Natural killer cell (primary cell): ENCODE results near the gene BCL11B. TPM values are rescaled to one million over a fixed set of nuclear protein-coding genes. Genes with fewer than 3 reads are reported as not detected.

Experiments used
- ATAC-seq, 3 donors: fragments of 150-1000 bp in 2 of 3; fragments of 200-7000 bp in 1 of 3; cut with Tn5 transposase; 1 replicate in 1 of 3; 2 replicates in 2 of 3; pipeline ENCODE4 v1.10.0; 2021; ENCODE audit warnings: mild to moderate bottlenecking in 2 of 3, moderate library complexity in 2 of 3
- DNase-seq, 2 donors: peaks; one replicate each; pipeline versions ENCODE4 v3.0.0 to v3.0.0-alpha.2; 2013 to 2021; ENCODE audit warnings: mixed read lengths in 1 of 2
- H3K27ac ChIP-seq: one replicate; pipeline ENCODE4 v1.5.1; 2013; ENCODE audit warnings: mild to moderate bottlenecking, low read length
- H3K27me3 ChIP-seq: one replicate; pipeline ENCODE4 v1.6.1; 2013; ENCODE audit warnings: low read length; ENCODE audit not compliant: control insufficient read depth, insufficient read depth
- H3K36me3 ChIP-seq: one replicate; pipeline ENCODE4 v1.6.1; 2013; ENCODE audit warnings: low read length; ENCODE audit not compliant: control insufficient read depth, insufficient read depth
- H3K4me1 ChIP-seq: one replicate; pipeline ENCODE4 v1.6.1; 2013; ENCODE audit warnings: low read length; ENCODE audit not compliant: control insufficient read depth, insufficient read depth
- H3K4me3 ChIP-seq: one replicate; pipeline ENCODE4 v1.5.1; 2013; ENCODE audit warnings: low read length
- H3K9me3 ChIP-seq: one replicate; pipeline ENCODE4 v1.6.1; 2013; ENCODE audit warnings: low read length; ENCODE audit not compliant: control insufficient read depth, insufficient read depth
- H3K27ac Mint-ChIP-seq, 2 donors: one replicate each; pipeline ENCODE4 v1.8.0; 2022; ENCODE audit warnings: mild to moderate bottlenecking in 2 of 2, mixed read lengths in 2 of 2, moderate library complexity in 1 of 2
- H3K27me3 Mint-ChIP-seq, 2 donors: one replicate each; pipeline ENCODE4 v1.8.0; 2022; ENCODE audit warnings: low read depth in 2 of 2, mixed read lengths in 2 of 2
- H3K36me3 Mint-ChIP-seq: one replicate; pipeline ENCODE4 v1.8.0; 2022; ENCODE audit warnings: mixed read lengths
- H3K4me1 Mint-ChIP-seq, 2 donors: one replicate each; pipeline ENCODE4 v1.8.0; 2022; ENCODE audit warnings: mixed read lengths in 2 of 2
- H3K4me3 Mint-ChIP-seq: one replicate; pipeline ENCODE4 v1.8.0; 2022; ENCODE audit warnings: mild to moderate bottlenecking, moderate library complexity, mixed read lengths
- H3K9me3 Mint-ChIP-seq, 2 donors: one replicate each; pipeline ENCODE4 v1.8.0; 2022; ENCODE audit warnings: mixed read lengths in 2 of 2
- WGBS: methylation state at CpG from one replicate; pipeline ENCODE4 v1.1.7; 2013; ENCODE audit warnings: missing lambda C conversion rate; ENCODE audit not compliant: insufficient coverage; 5-methylcytosine and 5-hydroxymethylcytosine counted together
- intact Hi-C: fragments of 100-400 bp; cut with micrococcal nuclease; formaldehyde crosslinking; loops from one replicate; pipeline ENCODE4 v1.14.2; 2022
- total RNA-seq, 4 donors: library from RNA; stranded (reverse); fragments of 120-200 nt in 1 of 4; gene quantifications; one replicate each; pipeline versions ENCODE4 v1.2.3 to v1.2.4, GENCODE V29; 2013 to 2022
- TF ChIP-seq, protein P1 (sequence below): fragments of 200-600 bp; IDR thresholded peaks from one replicate; pipeline ENCODE4 v1.8.0; 2022; ENCODE audit warnings: antibody characterized with exemption

BCL11B gene
- total RNA-seq, 3 donors from 2014 or later (not counting 1 experiment from before 2014, with no cell fraction given): 43.5 to 61.5 (median 56.2) TPM

DNA sequence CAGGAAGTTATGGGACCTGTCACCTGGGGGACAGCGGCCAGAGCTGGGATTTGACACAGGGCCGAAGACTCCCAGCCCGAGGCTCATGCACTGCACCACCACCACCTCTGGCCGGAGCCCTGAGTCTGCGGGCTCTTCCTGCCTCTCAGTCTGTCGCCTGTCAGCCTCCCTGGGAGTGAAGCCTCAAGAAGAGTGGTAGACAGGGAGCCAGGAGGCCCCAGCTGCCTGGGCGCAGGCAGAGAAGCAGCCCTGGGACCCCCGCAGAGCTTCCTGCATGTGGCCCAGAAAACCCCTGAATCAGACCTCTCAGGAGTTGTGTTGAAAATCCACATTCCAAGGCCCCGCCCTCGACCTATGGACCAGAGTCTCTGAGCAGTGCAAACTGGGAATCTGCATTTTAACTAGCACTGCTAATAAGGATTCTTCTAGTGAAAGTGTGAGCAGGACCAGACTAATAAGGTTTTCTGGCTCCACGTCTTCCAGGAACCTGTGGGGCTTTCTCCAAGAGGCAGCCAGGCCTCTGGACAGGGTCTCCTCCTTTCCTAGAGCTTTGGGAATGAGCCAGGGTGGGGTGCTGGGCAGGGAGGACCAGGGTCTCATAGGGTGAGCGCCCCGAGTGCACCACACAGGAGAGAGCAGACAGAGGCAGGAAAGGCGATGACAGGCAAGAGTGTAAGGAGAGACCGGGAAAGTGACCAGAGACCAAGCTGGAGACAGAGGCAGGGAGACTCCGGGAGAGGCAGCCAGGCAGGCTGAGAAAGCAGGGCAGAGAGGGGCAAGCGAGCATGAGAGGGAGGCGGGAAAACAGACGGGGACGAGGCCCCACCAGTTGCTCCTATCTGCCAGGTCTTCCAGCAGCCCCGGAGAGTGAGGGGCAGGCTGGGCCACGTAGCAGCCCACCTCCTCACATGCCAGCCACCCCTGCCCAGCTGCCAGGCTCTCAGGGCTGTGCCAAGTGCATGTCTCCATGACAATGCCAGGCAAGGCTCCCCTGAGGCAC is 112.4 kb downstream of the BCL11B start:
- intact Hi-C loops: no loop called here
- no peak overlapping the region for H3K4me3 ChIP-seq
- no peaks in the 10 kb centered on the region for H3K9me3 ChIP-seq
- H3K36me3 ChIP-seq: no peaks in the 10 kb centered on the region
- no peak overlapping the region for H3K27ac ChIP-seq
- DNase-seq (no peak), ATAC-seq (no peak)
- no peaks in the 10 kb centered on the region for H3K9me3 Mint-ChIP-seq
- H3K27me3 ChIP-seq: no peaks in the 10 kb centered on the region
- H3K27me3 Mint-ChIP-seq: peaks cover 0 to 4% of the 10 kb centered on the region in 2 donors
- 86% methylated on average over 22 of the region's 22 CpGs for WGBS
- no peaks in the 10 kb centered on the region for H3K36me3 Mint-ChIP-seq
- peaks cover 7 to 17% of the 10 kb centered on the region in 2 donors for H3K4me1 Mint-ChIP-seq
- no peak overlapping the region for H3K27ac Mint-ChIP-seq
- no peaks in the 10 kb centered on the region for H3K4me1 ChIP-seq
- H3K4me3 Mint-ChIP-seq: no peak overlapping the region
- TF ChIP-seq, protein P1, sequence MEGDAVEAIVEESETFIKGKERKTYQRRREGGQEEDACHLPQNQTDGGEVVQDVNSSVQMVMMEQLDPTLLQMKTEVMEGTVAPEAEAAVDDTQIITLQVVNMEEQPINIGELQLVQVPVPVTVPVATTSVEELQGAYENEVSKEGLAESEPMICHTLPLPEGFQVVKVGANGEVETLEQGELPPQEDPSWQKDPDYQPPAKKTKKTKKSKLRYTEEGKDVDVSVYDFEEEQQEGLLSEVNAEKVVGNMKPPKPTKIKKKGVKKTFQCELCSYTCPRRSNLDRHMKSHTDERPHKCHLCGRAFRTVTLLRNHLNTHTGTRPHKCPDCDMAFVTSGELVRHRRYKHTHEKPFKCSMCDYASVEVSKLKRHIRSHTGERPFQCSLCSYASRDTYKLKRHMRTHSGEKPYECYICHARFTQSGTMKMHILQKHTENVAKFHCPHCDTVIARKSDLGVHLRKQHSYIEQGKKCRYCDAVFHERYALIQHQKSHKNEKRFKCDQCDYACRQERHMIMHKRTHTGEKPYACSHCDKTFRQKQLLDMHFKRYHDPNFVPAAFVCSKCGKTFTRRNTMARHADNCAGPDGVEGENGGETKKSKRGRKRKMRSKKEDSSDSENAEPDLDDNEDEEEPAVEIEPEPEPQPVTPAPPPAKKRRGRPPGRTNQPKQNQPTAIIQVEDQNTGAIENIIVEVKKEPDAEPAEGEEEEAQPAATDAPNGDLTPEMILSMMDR: no peak

DNA sequence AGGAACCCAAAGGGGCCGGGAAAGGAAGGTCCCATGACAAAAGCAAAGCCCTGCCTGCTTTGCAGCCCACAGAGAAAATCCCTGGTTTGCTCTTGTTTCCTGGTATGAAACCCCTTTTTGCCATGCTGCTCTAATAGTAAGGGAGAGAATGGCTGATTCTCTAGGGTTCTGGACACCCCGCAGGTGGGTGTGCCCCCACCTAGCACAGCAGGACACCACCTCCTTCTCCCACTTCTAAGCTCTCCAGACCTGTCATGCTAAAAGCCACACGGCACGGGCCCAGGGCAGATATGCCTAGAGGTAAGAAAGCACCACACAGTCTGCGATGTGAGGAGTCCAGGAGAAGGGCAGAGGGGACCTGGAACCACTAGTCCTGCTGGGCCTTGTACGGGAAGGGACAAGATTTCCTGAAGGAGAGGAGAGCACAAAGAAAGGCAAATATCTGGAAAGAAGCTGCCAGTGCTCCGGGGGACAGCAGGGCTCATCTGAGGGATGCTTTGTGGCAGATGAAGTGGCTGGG is 113.3 kb downstream of the BCL11B start:
- no peaks in the 10 kb centered on the region for H3K27me3 ChIP-seq
- no peak overlapping the region for H3K27ac Mint-ChIP-seq
- H3K4me3 Mint-ChIP-seq: no peak overlapping the region
- TF ChIP-seq, protein P1: no peak
- WGBS: 89% methylated on average over 7 of the region's 7 CpGs
- no peak overlapping the region for H3K27ac ChIP-seq
- H3K9me3 ChIP-seq: no peaks in the 10 kb centered on the region
- intact Hi-C loops: no loop called here
- H3K4me3 ChIP-seq: no peak overlapping the region
- H3K36me3 ChIP-seq: no peaks in the 10 kb centered on the region
- no peaks in the 10 kb centered on the region for H3K9me3 Mint-ChIP-seq
- peaks cover 7 to 17% of the 10 kb centered on the region in 2 donors for H3K4me1 Mint-ChIP-seq
- no peaks in the 10 kb centered on the region for H3K4me1 ChIP-seq
- no peaks in the 10 kb centered on the region for H3K36me3 Mint-ChIP-seq
- H3K27me3 Mint-ChIP-seq: peaks cover 0 to 4% of the 10 kb centered on the region in 2 donors
- DNase-seq (no peak), ATAC-seq (no peak)

DNA sequence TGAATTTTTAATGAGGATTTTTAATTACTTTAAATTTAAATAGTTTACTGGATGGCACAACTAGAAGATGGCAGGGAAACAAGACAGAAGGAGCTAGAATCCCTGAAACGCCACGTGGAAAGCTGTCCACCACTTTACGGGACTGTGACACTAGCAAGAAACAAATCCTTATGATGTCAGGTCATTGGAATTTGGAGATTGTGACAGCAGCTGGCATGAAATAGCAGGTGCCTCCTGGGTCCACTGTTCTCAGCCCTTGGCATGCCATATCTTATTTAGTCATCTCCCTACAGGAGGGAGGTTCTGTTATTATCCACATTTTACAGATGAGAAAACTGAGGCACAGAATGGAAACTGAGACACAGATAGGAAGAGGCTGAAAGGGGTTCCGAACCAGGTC is 113.8 kb downstream of the BCL11B start:
- no peak for DNase-seq
- TF ChIP-seq, protein P1: no peak
- Histone ChIP-seq H3K4me3 (no peak overlapping the region), H3K4me1 (no peaks in the 10 kb centered on the region), H3K9me3 (no peaks in the 10 kb centered on the region), H3K36me3 (no peaks in the 10 kb centered on the region), H3K27ac (no peak overlapping the region), H3K27me3 (peaks cover 3% of the 10 kb centered on the region)
- Mint-ChIP-seq H3K36me3 (no peaks in the 10 kb centered on the region), H3K9me3 (no peaks in the 10 kb centered on the region), H3K27me3 (peaks cover 0 to 4% of the 10 kb centered on the region in 2 donors), H3K4me3 (no peak overlapping the region), H3K27ac (no peak overlapping the region), H3K4me1 (peaks cover 7 to 13% of the 10 kb centered on the region in 2 donors)
- ATAC-seq: no peak
- WGBS: 97% methylated on average over 4 of the region's 4 CpGs
- intact Hi-C loops: no loop called here
